Fibroblast of skin of left quadriceps (primary cell): ENCODE results near the gene CLEC2B.
A peak's percentile ranks its signal among the peaks of the same experiment; 100 is the strongest.

ENCODE experiments used
- DNase-seq, 2 experiments: peaks; one replicate each; pipeline ENCODE4 v3.0.0-alpha.2; 2013; ENCODE audit warnings: low read depth in 2 of 2

Gene CLEC2B

DNA sequence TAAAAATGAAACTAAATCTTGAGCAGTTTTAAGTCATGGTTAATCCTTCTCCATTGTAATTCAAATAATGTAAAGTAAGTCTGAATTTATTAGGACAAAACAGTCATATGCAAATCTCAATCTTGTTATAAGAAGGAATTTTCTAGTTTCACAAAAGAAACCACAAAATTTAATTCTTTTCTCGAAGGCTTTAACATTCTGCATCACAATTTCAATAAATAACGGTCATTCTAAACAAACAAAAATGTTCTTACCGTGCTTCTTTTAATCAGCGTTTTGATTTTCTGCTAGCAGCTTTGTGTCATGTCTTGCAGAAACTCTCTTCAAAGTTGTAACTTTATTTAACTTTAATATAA, 225 bp downstream of the CLEC2B start:
- no peak for DNase-seq

GRCh38 chr12:9868311-9868801, 798 bp downstream of the CLEC2B start:
- DNase-seq, result no peak

DNA sequence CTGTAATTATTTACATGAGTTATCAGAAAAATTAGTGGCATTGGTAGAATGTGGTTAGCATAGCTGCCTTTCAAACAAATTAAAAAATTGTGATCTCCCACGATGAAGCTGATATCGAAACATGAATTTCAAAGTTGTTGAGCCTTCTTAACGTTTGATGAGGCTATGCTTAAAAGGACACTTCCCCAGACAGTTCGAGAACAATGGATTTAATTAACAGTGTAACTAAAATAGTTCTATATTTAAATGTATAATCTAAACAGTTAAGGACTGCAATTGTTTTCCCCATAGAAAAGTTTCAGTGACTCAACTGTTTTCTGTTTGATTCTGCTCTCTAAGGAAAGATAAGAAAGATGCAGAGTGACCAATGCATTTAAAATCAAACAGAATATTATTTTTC, 1.6 kb downstream of the CLEC2B start:
- no peak for DNase-seq

DNA sequence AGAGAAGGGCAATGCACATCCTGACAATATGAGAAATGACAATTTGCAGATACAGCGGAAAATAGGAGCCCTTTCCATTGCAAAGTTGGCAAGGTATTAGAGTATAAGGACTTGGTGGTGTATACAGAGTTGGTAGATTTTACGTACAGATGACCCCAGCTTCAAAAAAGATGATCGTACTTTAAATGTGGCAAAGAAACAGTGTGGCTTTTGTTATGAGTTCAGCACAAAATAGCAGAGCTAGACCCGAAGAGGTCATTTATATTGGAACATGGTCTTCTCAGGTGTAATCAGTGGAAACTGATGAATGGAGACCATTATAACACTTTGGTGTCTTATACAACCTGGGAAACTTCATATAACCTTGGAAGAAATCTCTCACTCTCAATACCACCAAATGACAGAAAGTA, 2.3 kb downstream of the CLEC2B start:
- no peak for DNase-seq

GRCh38 chr12:9864913-9865675, 4.1 kb downstream of the CLEC2B start:
- DNase-seq, result no peak

DNA sequence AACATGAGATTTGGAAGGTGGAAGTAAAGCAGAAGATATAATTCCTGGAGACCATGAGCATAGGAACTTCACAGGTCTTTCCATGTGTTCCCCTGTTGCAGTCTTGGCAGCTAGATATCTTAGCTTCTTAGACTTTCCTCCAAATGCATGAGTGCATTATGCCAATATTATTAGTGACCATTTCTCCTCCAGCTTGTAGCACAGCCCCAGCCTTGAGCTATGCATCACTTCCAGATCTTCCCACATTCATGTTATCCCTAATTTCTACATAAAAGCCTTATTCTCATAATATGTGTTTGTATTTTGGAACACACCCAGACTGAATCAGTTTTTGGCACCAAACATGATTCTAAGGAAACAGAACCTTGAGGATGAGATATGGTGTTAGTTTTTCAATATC, 11.0 kb downstream of the CLEC2B start:
- DNase-seq, result no peak

DNA sequence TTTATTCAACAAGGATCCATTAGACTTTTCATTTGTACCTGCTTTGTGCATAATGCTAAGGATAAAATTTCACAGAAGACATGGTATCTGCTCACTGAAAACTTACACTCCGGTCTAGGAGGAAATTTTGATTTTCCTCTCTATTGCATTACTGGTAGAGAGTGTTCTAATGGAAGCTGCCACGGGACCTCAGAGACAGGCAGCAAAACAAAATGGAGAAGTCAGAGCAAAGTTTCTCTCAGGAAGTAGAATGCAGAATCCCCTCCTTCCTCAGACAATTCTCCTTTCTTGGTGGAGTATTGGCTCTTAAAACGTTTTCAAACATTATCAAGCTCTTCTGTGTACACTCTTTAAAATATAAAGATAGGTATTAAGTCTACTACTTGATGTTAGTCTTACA, 12.3 kb downstream of the CLEC2B start:
- no peak for DNase-seq

DNA sequence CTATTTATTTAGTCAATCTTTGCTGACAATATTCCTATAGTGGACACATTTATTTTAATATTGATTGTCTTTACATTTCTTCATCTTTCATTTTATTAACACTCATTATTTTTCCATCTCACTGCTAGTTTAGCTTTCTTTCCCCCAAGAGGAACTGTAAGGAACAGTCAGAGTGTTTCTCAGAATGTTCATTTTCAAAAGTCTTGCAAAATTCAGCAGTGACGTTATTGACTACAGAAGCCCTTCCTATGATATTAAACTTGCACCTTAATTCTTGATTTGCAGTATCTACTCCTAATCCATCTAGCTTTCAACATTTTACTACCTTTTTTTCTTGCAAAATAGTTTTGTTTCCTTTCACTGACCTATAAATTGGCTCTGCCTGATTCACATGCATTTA, 13.0 kb downstream of the CLEC2B start:
- DNase-seq, result no peak

DNA sequence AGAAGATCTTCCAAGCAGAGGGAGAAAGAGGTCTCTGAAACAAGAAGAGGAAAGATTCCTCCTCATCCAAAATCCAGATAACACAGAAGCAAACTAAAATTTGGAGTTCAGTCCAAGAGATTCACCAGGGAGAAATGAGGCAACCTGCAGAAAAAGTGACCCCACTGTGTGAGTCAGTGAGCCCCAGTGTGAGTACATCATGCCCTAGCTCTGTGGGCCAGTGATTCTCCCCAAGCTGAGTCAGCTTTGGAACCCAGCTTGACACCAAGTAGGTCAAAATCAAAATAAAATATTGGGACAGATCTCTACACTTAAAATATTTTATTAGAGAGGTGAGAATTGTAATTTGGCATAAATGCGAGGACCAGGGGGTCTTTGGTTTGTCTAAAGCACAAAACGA, 17.2 kb downstream of the CLEC2B start:
- DNase-seq, result no peak

- no peak for DNase-seq
These were observed 18.1 kb downstream of the CLEC2B start for GRCh38 chr12:9851050-9851449.

DNA sequence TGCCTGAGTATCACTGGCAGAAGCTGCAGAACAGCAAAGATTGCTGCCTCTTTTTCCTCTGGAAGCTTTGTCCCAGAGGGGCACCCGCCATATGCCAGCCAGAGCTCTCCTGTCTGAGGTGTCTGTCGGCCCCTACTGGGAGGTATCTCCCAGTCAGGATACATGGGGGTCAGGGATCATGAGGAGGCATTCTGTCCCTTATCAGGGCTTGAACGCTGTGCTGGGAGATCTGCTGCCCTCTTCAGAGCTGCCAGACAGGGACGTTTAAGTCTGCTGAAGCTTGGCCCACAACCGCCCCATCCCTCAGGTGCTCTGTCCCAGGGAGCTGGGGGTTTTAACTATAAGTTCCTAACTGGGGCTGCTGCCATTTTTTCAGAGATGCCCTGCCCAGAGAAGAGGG, 20.3 kb downstream of the CLEC2B start:
- no peak for DNase-seq

- DNase-seq, result no peak
These were observed 25.7 kb downstream of the CLEC2B start for GRCh38 chr12:9843407-9843806.

- DNase-seq, result no peak
These were observed 37.4 kb downstream of the CLEC2B start for GRCh38 chr12:9831720-9832119.

- DNase-seq, result no peak
These were observed 39.2 kb downstream of the CLEC2B start for GRCh38 chr12:9829982-9830381.

DNA sequence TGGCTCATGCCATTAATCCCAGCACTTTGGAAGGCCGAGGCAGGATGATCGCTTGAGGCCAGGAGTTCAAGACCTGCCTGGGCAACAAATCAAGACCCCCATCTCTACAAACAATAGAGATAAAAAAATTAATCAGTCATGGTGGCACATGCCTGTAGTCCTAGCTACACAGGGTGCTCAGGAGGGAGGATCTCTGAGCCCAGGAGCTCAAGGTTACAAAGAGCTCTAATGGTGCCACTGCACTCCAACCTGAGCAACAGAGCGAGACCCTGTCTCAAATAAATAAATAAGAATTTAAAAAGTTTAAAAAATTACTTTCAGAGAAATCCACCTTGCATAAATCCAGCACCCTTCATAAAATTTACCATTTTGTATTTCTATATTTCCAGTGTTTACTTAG, 39.7 kb downstream of the CLEC2B start:
- DNase-seq, result no peak

DNA sequence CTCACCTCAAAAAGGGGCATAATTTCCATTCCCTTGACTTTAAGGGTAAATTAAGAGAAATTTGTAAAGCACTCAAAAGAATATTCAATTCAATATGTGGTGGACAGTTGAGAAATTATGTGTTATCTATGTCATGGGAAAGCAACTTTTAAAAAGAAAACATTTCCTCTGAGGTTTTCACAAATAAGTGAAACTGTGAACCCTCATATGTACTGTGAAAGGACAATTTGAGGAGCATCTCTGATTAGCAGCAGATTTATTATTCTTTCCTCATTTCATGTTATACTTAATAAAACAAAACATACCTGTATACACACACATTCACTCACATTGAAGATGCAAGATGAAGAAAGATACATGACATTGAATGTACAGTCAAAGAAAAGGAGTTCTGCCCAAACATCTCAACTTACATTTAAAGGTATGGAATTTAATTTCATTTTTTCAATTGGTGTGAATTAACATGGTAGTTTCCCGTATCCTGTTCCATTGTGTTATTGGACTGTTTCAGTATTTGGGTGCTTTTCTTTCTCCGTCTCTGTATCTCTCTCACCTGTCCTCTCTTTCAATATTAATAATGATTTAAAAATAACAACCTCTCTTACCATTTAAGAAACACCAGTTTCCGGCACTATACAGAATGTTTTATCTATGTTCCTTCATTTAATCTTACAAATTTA, 41.8 kb downstream of the CLEC2B start, which contains the start of gene KLRF1:
Gene KLRF1 (plus strand): TSS at position 273 of the 680 bp plus-strand sequence. CDS start 64 bp downstream, at position 337.
- no peak for DNase-seq

DNA sequence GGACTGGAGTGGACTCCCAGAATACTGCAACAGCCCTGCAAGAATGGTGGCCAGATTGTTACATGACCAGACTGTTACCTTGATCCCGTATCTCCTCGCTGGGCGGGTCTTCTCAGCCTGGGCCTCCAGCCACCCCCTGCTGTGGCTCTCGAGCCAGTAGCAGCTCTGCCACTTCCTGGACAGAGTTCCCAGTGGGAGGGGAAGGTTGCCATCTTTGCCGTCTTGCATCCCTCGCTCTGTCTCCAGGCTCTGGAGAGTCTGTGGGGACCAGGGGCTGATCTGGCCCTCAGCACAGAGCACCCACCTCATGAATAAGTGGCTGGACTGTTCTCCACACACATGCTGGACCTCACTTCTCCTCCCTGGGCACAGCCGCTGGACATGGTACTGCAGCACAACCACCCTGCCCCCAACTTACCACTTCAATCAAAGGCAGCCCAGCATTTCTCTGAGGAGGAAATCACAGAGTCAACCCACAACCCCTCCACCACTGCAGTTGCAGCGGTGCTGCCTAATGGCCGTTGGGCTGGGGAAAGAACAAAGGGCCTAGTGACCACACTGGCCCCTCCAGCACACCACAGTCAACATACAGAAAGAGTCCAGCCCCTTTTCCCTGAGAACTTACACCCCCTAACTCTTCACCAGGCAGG, 48.7 kb downstream of the CLEC2B start:
- no peak for DNase-seq

GRCh38 chr12:9813821-9814798, 55.0 kb downstream of the CLEC2B start:
- DNase-seq, result no peak

GRCh38 chr12:9811621-9812020, 57.5 kb downstream of the CLEC2B start:
- no peak for DNase-seq

GRCh38 chr12:9810671-9811070, 58.5 kb downstream of the CLEC2B start:
- DNase-seq, result peak in 1 of 2 experiments; percentile 12

DNA sequence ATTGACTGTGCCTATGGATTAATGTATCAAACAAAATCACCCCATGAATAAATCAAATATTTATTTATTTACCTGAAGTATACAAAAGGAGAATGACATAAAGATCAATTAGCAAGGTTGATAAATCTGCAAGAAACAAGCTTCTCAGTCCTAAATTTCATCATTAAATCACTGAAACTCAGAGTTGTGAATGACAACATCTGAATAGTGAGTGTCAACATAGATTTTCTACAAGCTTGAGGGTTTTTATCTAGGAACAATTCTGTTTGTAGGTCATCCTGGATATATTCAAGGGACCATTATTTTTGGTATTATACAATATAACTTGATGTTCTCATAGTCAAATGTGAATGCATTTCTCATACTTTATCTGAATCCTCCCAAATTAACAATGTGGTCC, 59.3 kb downstream of the CLEC2B start:
- no peak for DNase-seq

- DNase-seq, result no peak
These were observed 59.8 kb downstream of the CLEC2B start for GRCh38 chr12:9809338-9809737.
